Loucy (cell line): ENCODE data around the gene SHISA5.
"Not testable (repeated sequence)": the region's sequence is repeated elsewhere in the genome, so short reads cannot be mapped to it uniquely, and the experiment has no call there.

Source experiments
- H2AFZ ChIP-seq: fragments of 200-600 bp; sonication (generic); 2 replicates; pipeline ENCODE4 v1.6.0; 2016; ENCODE audit warnings: antibody characterized with exemption, mild to moderate bottlenecking, low read length, moderate library complexity
- H3F3A ChIP-seq: fragments of 200-600 bp; 2 replicates; pipeline ENCODE4 v1.6.0; 2016; ENCODE audit warnings: antibody characterized with exemption, low read depth, mild to moderate bottlenecking
- H3K27me3 ChIP-seq: fragments of 200-600 bp; sonication (generic); 2 replicates; pipeline ENCODE4 v1.6.1; 2014; ENCODE audit warnings: low read length, mild to moderate bottlenecking; ENCODE audit not compliant: insufficient read depth, poor library complexity, severe bottlenecking
- H3K36me3 ChIP-seq: fragments of 200-600 bp; sonication (generic); 2 replicates; pipeline ENCODE4 v1.6.1; 2016; ENCODE audit warnings: low read length; ENCODE audit not compliant: insufficient read depth
- H3K4me1 ChIP-seq: fragments of 200-600 bp; sonication (generic); 2 replicates; pipeline ENCODE4 v1.5.1; 2014; ENCODE audit warnings: low read length, mild to moderate bottlenecking; ENCODE audit not compliant: insufficient read depth, poor library complexity, severe bottlenecking
- H3K4me2 ChIP-seq: fragments of 200-600 bp; sonication (generic); 2 replicates; pipeline ENCODE4 v1.6.0; 2014; ENCODE audit warnings: antibody characterized with exemption, low read length, low read depth, mild to moderate bottlenecking; ENCODE audit not compliant: poor library complexity, severe bottlenecking
- H3K4me3 ChIP-seq: fragments of 200-600 bp; sonication (generic); 2 replicates; pipeline ENCODE4 v1.5.1; 2014; ENCODE audit warnings: low read length, mild to moderate bottlenecking, mixed read lengths; ENCODE audit not compliant: poor library complexity, severe bottlenecking
- H3K79me2 ChIP-seq: fragments of 200-600 bp; sonication (generic); 2 replicates; pipeline ENCODE4 v1.6.1; 2014; ENCODE audit warnings: low read length; ENCODE audit not compliant: insufficient read depth
- H3K9ac ChIP-seq: fragments of 200-600 bp; sonication (generic); 2 replicates; pipeline ENCODE4 v1.6.0; 2014; ENCODE audit warnings: mild to moderate bottlenecking, low read depth, low read length, moderate library complexity; ENCODE audit not compliant: poor library complexity, severe bottlenecking
- H3K9me2 ChIP-seq: fragments of 200-600 bp; sonication (generic); replicated peaks from 2 replicates; pipeline ENCODE4 v1.6.1; 2016; ENCODE audit warnings: low read depth, low read length, mixed read lengths
- H3K9me3 ChIP-seq: fragments of 200-600 bp; sonication (generic); 2 replicates; pipeline ENCODE4 v1.6.1; 2014; ENCODE audit warnings: mild to moderate bottlenecking, antibody characterized with exemption, low read length, low read depth; ENCODE audit not compliant: insufficient read depth
- H4K20me1 ChIP-seq: fragments of 200-600 bp; sonication (generic); 2 replicates; pipeline ENCODE4 v1.6.0; 2014; ENCODE audit warnings: antibody characterized with exemption, low read length, mild to moderate bottlenecking; ENCODE audit not compliant: insufficient read depth, poor library complexity, severe bottlenecking
- CTCF ChIP-seq: fragments of 200-600 bp; sonication (generic); conservative IDR thresholded peaks from 2 replicates; pipeline ENCODE4 v1.5.1; 2014; ENCODE audit warnings: mild to moderate bottlenecking, antibody characterized with exemption, low read length
- EZH2phosphoT487 ChIP-seq: fragments of 200-600 bp; IDR thresholded peaks from 2 replicates; pipeline ENCODE4 v1.6.1; 2018; ENCODE audit warnings: antibody characterized with exemption, mild to moderate bottlenecking, moderate library complexity, borderline replicate concordance

The SHISA5 gene

GRCh38 chr3:48492461-48493202 is 11.3 kb downstream of the SHISA5 start:
- no peak overlapping the region for H3K9ac ChIP-seq
- H3F3A ChIP-seq = no peaks in the 10 kb centered on the region
- H3K4me1 ChIP-seq = no peaks in the 10 kb centered on the region
- no peak overlapping the region for H2AFZ ChIP-seq
- no peaks in the 10 kb centered on the region for H3K36me3 ChIP-seq
- no peaks in the 10 kb centered on the region for H3K9me2 ChIP-seq
- H3K4me2 ChIP-seq = no peak overlapping the region
- no peaks in the 10 kb centered on the region for H3K9me3 ChIP-seq
- no peaks in the 10 kb centered on the region for H3K27me3 ChIP-seq
- H3K79me2 ChIP-seq = no peaks in the 10 kb centered on the region
- TF ChIP-seq EZH2phosphoT487 = no peak
- TF ChIP-seq CTCF = no peak
- H3K4me3 ChIP-seq = no peak overlapping the region
- no peaks in the 10 kb centered on the region for H4K20me1 ChIP-seq

DNA sequence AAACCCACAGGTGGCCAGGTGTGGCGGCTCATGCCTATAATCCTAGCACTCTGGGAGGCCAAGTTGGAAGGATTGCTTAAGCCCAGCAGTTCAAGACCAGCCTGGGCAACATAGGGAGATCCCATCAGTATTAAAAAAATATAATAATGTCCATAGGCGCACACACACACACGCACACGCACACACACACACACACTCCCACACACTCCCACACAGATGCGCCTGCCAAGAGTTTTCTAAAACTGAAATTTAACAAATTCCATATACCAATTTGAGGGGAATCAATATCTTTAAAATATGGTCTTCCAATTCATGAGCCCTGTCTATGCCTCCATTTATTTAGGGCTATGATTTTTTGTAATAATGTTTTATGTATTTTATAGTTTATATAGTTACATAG is 17.0 kb downstream of the SHISA5 start:
- H4K20me1 ChIP-seq = no peaks in the 10 kb centered on the region
- no peaks in the 10 kb centered on the region for H3F3A ChIP-seq
- H3K27me3 ChIP-seq = no peaks in the 10 kb centered on the region
- no peak overlapping the region for H2AFZ ChIP-seq
- H3K36me3 ChIP-seq = no peaks in the 10 kb centered on the region
- H3K9ac ChIP-seq = no peak overlapping the region
- H3K4me2 ChIP-seq = no peak overlapping the region
- no peaks in the 10 kb centered on the region for H3K9me2 ChIP-seq
- no peak for TF ChIP-seq CTCF
- no peak for TF ChIP-seq EZH2phosphoT487
- H3K4me3 ChIP-seq = no peak overlapping the region
- H3K4me1 ChIP-seq = no peaks in the 10 kb centered on the region
- no peaks in the 10 kb centered on the region for H3K79me2 ChIP-seq
- no peaks in the 10 kb centered on the region for H3K9me3 ChIP-seq

DNA sequence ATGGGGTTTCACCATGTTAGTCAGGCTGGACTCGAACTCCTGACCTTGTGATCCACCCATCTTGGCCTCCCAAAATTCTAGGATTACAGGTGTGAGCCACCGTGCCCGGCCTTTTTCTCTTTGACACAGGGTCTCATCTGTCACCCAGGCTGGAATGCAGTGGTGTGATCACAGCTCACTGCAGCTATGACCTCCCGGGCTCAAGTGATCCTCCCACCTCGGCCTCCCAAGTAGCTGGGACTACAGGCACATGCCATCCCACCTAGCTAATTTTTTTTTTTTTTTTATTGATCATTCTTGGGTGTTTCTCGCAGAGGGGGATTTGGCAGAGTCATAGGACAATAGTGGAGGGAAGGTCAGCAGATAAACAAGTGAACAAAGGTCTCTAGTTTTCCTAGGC is 21.2 kb downstream of the SHISA5 start:
- H2AFZ ChIP-seq, H4K20me1 ChIP-seq, H3K9me3 ChIP-seq, H3K9me2 ChIP-seq, H3K36me3 ChIP-seq, H3K79me2 ChIP-seq, H3K4me3 ChIP-seq, H3F3A ChIP-seq, H3K27me3 ChIP-seq, H3K9ac ChIP-seq, H3K4me2 ChIP-seq: not testable (repeated sequence)
- H3K4me1 ChIP-seq = peaks cover 15% of the 10 kb centered on the region

DNA sequence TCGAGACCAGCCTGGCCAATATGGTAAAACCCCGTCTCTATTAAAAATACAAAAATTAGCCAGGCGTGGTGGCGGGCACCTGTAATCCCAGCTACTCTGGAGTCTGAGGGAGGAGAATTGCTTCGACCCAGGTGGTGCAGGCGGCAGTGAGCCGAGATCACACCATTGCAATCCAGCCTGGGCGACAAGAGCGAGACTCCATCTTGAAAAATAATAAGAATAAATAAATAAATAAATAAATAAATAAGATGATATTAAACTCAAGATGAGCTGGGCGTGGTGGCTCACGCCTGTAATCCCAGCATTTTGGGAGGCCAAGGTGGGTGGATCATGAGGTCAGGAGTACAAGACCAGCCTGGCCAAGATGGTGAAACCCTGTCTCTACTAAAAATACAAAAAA is 23.1 kb downstream of the SHISA5 start:
- not testable (repeated sequence) for H4K20me1 ChIP-seq, H3K36me3 ChIP-seq, H3K4me2 ChIP-seq, H3K9ac ChIP-seq, H3F3A ChIP-seq, H3K9me2 ChIP-seq, H3K4me3 ChIP-seq, H2AFZ ChIP-seq, H3K79me2 ChIP-seq, H3K27me3 ChIP-seq, H3K9me3 ChIP-seq
- peaks cover 18% of the 10 kb centered on the region for H3K4me1 ChIP-seq
